OCI-LY3 (cell line): ENCODE measurements around the gene DOCK10.

Experiments used
- H2AFZ ChIP-seq: fragments of 200-600, 300-600 bp; shearing (Covaris generic); 2 replicates; pipeline ENCODE4 v1.6.0; 2014; ENCODE audit warnings: antibody characterized with exemption, low read depth, low read length
- H3K27ac ChIP-seq: fragments of 200-600, 300-600 bp; sonication (generic); 2 replicates; pipeline ENCODE4 v1.5.1; 2014; ENCODE audit warnings: mild to moderate bottlenecking, low read length, moderate library complexity, mixed read lengths
- H3K27me3 ChIP-seq: fragments of 200-600, 300-600 bp; sonication (generic); 2 replicates; pipeline ENCODE4 v1.6.1; 2014; ENCODE audit warnings: low read depth, low read length, mixed read lengths
- H3K36me3 ChIP-seq: fragments of 200-600, 300-600 bp; sonication (generic); replicated peaks from 2 replicates; pipeline ENCODE3; 2014; ENCODE audit warnings: low read depth, low read length, mixed read lengths
- H3K4me1 ChIP-seq: fragments of 300-600, 200-600 bp; sonication (generic); 2 replicates; pipeline ENCODE4 v1.6.1; 2014; ENCODE audit warnings: low read length, mixed read lengths
- H3K4me2 ChIP-seq: fragments of 200-600, 300-600 bp; sonication (generic); 2 replicates; pipeline ENCODE4 v1.6.1; 2014; ENCODE audit warnings: low read length, mixed read lengths
- H3K4me3 ChIP-seq: fragments of 300-600, 200-600 bp; sonication (generic); 2 replicates; pipeline ENCODE4 v1.5.1; 2014; ENCODE audit warnings: antibody characterized with exemption, mild to moderate bottlenecking, low read length, moderate library complexity
- H3K79me2 ChIP-seq: fragments of 300-600, 200-600 bp; shearing (Covaris generic); 2 replicates; pipeline ENCODE4 v1.6.1; 2014; ENCODE audit warnings: mild to moderate bottlenecking, low read length, mixed read lengths
- H3K9ac ChIP-seq: fragments of 300-600, 200-600 bp; shearing (Covaris generic); 2 replicates; pipeline ENCODE4 v1.6.0; 2014; ENCODE audit warnings: mild to moderate bottlenecking, low read length, moderate library complexity
- H3K9me3 ChIP-seq: fragments of 200-600, 300-600 bp; shearing (Covaris generic); 2 replicates; pipeline ENCODE4 v1.6.1; 2014; ENCODE audit warnings: low read length, mixed read lengths; ENCODE audit not compliant: insufficient read depth
- H4K20me1 ChIP-seq: fragments of 200-600, 300-600 bp; sonication (generic); 2 replicates; pipeline ENCODE4 v1.6.1; 2016; ENCODE audit warnings: low read length, mixed read lengths; ENCODE audit not compliant: insufficient read depth
- CTCF ChIP-seq: fragments of 200-600, 300-600 bp; sonication (generic); IDR thresholded peaks from 2 replicates; pipeline ENCODE4 v1.5.1; 2014; ENCODE audit warnings: antibody characterized with exemption, low read length, low read depth
- EZH2phosphoT487 ChIP-seq: fragments of 200-600 bp; shearing (Covaris generic); IDR thresholded peaks from 2 replicates; pipeline ENCODE4 v1.6.1; 2018; ENCODE audit warnings: antibody characterized with exemption, mixed run types, low read depth

The DOCK10 gene

GRCh38 chr2:224910574-224910925 is 131.7 kb downstream of the DOCK10 start:
- Histone ChIP-seq H3K27ac (no peak overlapping the region), H3K9ac (no peak overlapping the region)

GRCh38 chr2:224909885-224910573 is 132.2 kb downstream of the DOCK10 start:
- H4K20me1 ChIP-seq, result no peaks in the 10 kb centered on the region
- H3K9ac ChIP-seq, result no peak overlapping the region
- peaks cover 8% of the 10 kb centered on the region for H3K4me1 ChIP-seq
- H3K27me3 ChIP-seq, result no peaks in the 10 kb centered on the region
- H3K79me2 ChIP-seq, result no peaks in the 10 kb centered on the region; the same call in 1 of the 2 replicates
- H3K36me3 ChIP-seq, result no peaks in the 10 kb centered on the region
- no peak overlapping the region for H3K27ac ChIP-seq
- TF ChIP-seq CTCF (no peak), EZH2phosphoT487 (no peak)
- H3K4me2 ChIP-seq, result no peak overlapping the region
- no peak overlapping the region for H2AFZ ChIP-seq
- H3K9me3 ChIP-seq, result no peaks in the 10 kb centered on the region
- no peak overlapping the region for H3K4me3 ChIP-seq

More at GRCh38 chr2:224910574-224910925, 131.7 kb downstream of the DOCK10 start:
- Histone ChIP-seq H2AFZ (no peak overlapping the region), H3K27me3 (no peaks in the 10 kb centered on the region), H3K79me2 (no peaks in the 10 kb centered on the region; the same call in 1 of the 2 replicates), H4K20me1 (no peaks in the 10 kb centered on the region), H3K36me3 (no peaks in the 10 kb centered on the region), H3K4me2 (no peak overlapping the region), H3K9me3 (no peaks in the 10 kb centered on the region), H3K4me1 (peaks cover 8% of the 10 kb centered on the region), H3K4me3 (no peak overlapping the region)
- TF ChIP-seq CTCF, result no peak
- TF ChIP-seq EZH2phosphoT487, result no peak

GRCh38 chr2:224908818-224909217 is 133.4 kb downstream of the DOCK10 start:
- H3K4me1 ChIP-seq, result peaks cover 8% of the 10 kb centered on the region
- no peak overlapping the region for H2AFZ ChIP-seq
- H3K27me3 ChIP-seq, result no peaks in the 10 kb centered on the region
- no peaks in the 10 kb centered on the region; the same call in 1 of the 2 replicates for H3K79me2 ChIP-seq
- H3K9me3 ChIP-seq, result no peaks in the 10 kb centered on the region
- H3K4me3 ChIP-seq, result no peak overlapping the region
- H3K27ac ChIP-seq, result no peak overlapping the region
- H3K4me2 ChIP-seq, result no peak overlapping the region
- H4K20me1 ChIP-seq, result no peaks in the 10 kb centered on the region
- no peak overlapping the region for H3K9ac ChIP-seq
- H3K36me3 ChIP-seq, result no peaks in the 10 kb centered on the region
- TF ChIP-seq EZH2phosphoT487 (no peak), CTCF (no peak)

GRCh38 chr2:224904381-224904780 is 137.9 kb downstream of the DOCK10 start:
- TF ChIP-seq EZH2phosphoT487 (no peak), CTCF (no peak)
- Histone ChIP-seq H2AFZ (no peak overlapping the region), H3K36me3 (no peaks in the 10 kb centered on the region), H3K4me1 (no peaks in the 10 kb centered on the region), H3K27me3 (no peaks in the 10 kb centered on the region), H4K20me1 (no peaks in the 10 kb centered on the region), H3K79me2 (no peaks in the 10 kb centered on the region; the same call in 1 of the 2 replicates), H3K27ac (no peak overlapping the region), H3K4me2 (no peak overlapping the region), H3K9me3 (no peaks in the 10 kb centered on the region), H3K4me3 (no peak overlapping the region), H3K9ac (no peak overlapping the region)
